Fibroblast of lung (primary cell): ENCODE measurements around the gene PGGHG. TPM values are rescaled to one million over a fixed set of nuclear protein-coding genes. Genes with fewer than 3 reads are reported as not detected.

Experiments
- DNase-seq, 2 donors: peaks; one replicate each; pipeline versions ENCODE4 v3.0.0 to v3.0.0-alpha.2; 2010; ENCODE audit warnings: low read depth in 2 of 2
- H2AFZ ChIP-seq: 2 replicates; pipeline ENCODE4 v1.5.1; 2012; ENCODE audit warnings: low read length, control low read depth, inconsistent platforms
- H3K27ac ChIP-seq: 2 replicates; pipeline ENCODE4 v1.5.1; 2011; ENCODE audit warnings: low read length, control low read depth; ENCODE audit not compliant: insufficient read depth
- H3K27me3 ChIP-seq: 2 replicates; pipeline ENCODE4 v1.5.1; 2011; ENCODE audit warnings: mild to moderate bottlenecking, low read length; ENCODE audit not compliant: control insufficient read depth, insufficient read depth
- H3K36me3 ChIP-seq: 2 replicates; pipeline ENCODE4 v1.5.1; 2011; ENCODE audit warnings: low read length; ENCODE audit not compliant: control insufficient read depth, insufficient read depth
- H3K4me1 ChIP-seq: 2 replicates; pipeline ENCODE4 v1.5.1; 2011; ENCODE audit warnings: low read length; ENCODE audit not compliant: control insufficient read depth, insufficient read depth; ENCODE audit errors: extremely low read depth
- H3K4me2 ChIP-seq: 2 replicates; pipeline ENCODE4 v1.5.1; 2011; ENCODE audit warnings: low read length, control low read depth; ENCODE audit not compliant: insufficient read depth; ENCODE audit errors: extremely low read depth
- H3K4me3 ChIP-seq, 4 experiments: fragments of 200-600 bp in 1 of 4; sonication (generic) in 1 of 4; replicated peaks in 1 of 4; 2 replicates each; pipeline ENCODE4 v1.5.1; 2011 to 2016; ENCODE audit warnings: low read length in 4 of 4, low read depth in 3 of 4, mild to moderate bottlenecking in 3 of 4, control low read depth in 2 of 4, inconsistent platforms in 1 of 4, mixed read lengths in 1 of 4; ENCODE audit not compliant: insufficient read depth in 1 of 4; ENCODE audit errors: control extremely low read depth in 1 of 4
- H3K79me2 ChIP-seq: 2 replicates; pipeline ENCODE4 v1.5.1; 2012; ENCODE audit warnings: mild to moderate bottlenecking, low read length, inconsistent platforms; ENCODE audit not compliant: control insufficient read depth, insufficient read depth
- H3K9ac ChIP-seq: 2 replicates; pipeline ENCODE4 v1.5.1; 2011; ENCODE audit warnings: mild to moderate bottlenecking, low read length, control low read depth; ENCODE audit not compliant: insufficient read depth
- H3K9me3 ChIP-seq: 2 replicates; pipeline ENCODE4 v1.5.1; 2012; ENCODE audit warnings: low read depth, low read length; ENCODE audit not compliant: control insufficient read depth, insufficient read depth
- H4K20me1 ChIP-seq: 2 replicates; pipeline ENCODE4 v1.5.1; 2011; ENCODE audit warnings: low read length; ENCODE audit not compliant: control insufficient read depth, insufficient read depth; ENCODE audit errors: extremely low read depth
- CTCF ChIP-seq, 2 donors: IDR thresholded peaks in 1 of 2; conservative IDR thresholded peaks in 1 of 2; 1 replicate in 1 of 2; 2 replicates in 1 of 2; pipeline ENCODE4 v1.5.1; 2011 to 2012; ENCODE audit warnings: low read length in 2 of 2, control low read depth in 1 of 2, inconsistent platforms in 1 of 2, low read depth in 1 of 2, mild to moderate bottlenecking in 1 of 2
- EZH2 ChIP-seq: IDR thresholded peaks from 2 replicates; pipeline ENCODE4 v1.5.1; 2012; ENCODE audit warnings: low read length, control low read depth, mild to moderate bottlenecking; ENCODE audit errors: missing control alignments
- polyA plus RNA-seq, 2 donors: library from polyadenylated mRNA; depleted of rRNA in 1 of 2; stranded (reverse) in 1 of 2; unstranded in 1 of 2; fragments of >200 nt; gene quantifications; 2 replicates each; pipeline ENCODE4 v1.2.1, GENCODE V29; 2011 to 2012; ENCODE audit warnings: missing spikeins in 1 of 2
- total RNA-seq: library from RNA; depleted of rRNA; stranded (reverse); fragments of >200 nt; gene quantifications from 2 replicates; pipeline ENCODE4 v1.2.1, GENCODE V29; 2014

PGGHG gene
- total and polyA plus RNA-seq, 2 donors (not counting 1 experiment from before 2014, with no cell fraction given) = 4.6 to 8.4 TPM

- Histone ChIP-seq H3K4me2 (no peak overlapping the region), H3K9ac (no peak overlapping the region)
- no peak for DNase-seq
Observed at GRCh38 chr11:279040-279965, 9.6 kb upstream of the PGGHG start.

GRCh38 chr11:279966-280705 lies 8.8 kb upstream of the PGGHG start:
- DNase-seq = peak in 1 of 2 donors; percentile 36
- no peaks in the 10 kb centered on the region for H3K4me1 ChIP-seq
- TF ChIP-seq EZH2 (peak; percentile 35), CTCF (conservative IDR thresholded peaks at IDR 0.05 in 1 of 2, IDR thresholded peaks at IDR 0.05 in 1 of 2; ENCODE audit: low read depth in 1 of 2, low read length in 2 of 2) (no peak)
- H3K4me2 ChIP-seq = no peak overlapping the region
- no peak overlapping the region for H2AFZ ChIP-seq
- H3K27ac ChIP-seq = no peak overlapping the region
- H3K79me2 ChIP-seq = no peaks in the 10 kb centered on the region
- no peaks in the 10 kb centered on the region for H4K20me1 ChIP-seq
- no peaks in the 10 kb centered on the region for H3K36me3 ChIP-seq
- H3K9me3 ChIP-seq = no peaks in the 10 kb centered on the region
- no peak overlapping the region for H3K9ac ChIP-seq
- no peak overlapping the region for H3K4me3 ChIP-seq
- H3K27me3 ChIP-seq = peaks cover 63% of the 10 kb centered on the region

More at GRCh38 chr11:279040-279965, 9.6 kb upstream of the PGGHG start:
- Histone ChIP-seq H3K36me3 (no peaks in the 10 kb centered on the region), H3K27ac (no peak overlapping the region), H2AFZ (no peak overlapping the region), H3K4me3 (no peak overlapping the region), H3K79me2 (no peaks in the 10 kb centered on the region), H3K4me1 (no peaks in the 10 kb centered on the region), H3K27me3 (peaks cover 63% of the 10 kb centered on the region), H3K9me3 (no peaks in the 10 kb centered on the region), H4K20me1 (no peaks in the 10 kb centered on the region)
- TF ChIP-seq CTCF (conservative IDR thresholded peaks at IDR 0.05 in 1 of 2, IDR thresholded peaks at IDR 0.05 in 1 of 2; ENCODE audit: low read depth in 1 of 2, low read length in 2 of 2) (no peak), EZH2 (peak; percentile 18)
